Choroid plexus epithelial cell (primary cell): Measurements from ENCODE around the gene SDF2L1.

Source experiments
- DNase-seq: peaks from one replicate; pipeline ENCODE4 v3.0.0-alpha.2; 2010; ENCODE audit warnings: low read depth
- H3K4me3 ChIP-seq: 2 replicates; pipeline ENCODE4 v1.5.1; 2011; ENCODE audit warnings: low read depth, mild to moderate bottlenecking, control low read depth, low read length, moderate library complexity
- CTCF ChIP-seq: conservative IDR thresholded peaks from 2 replicates; pipeline ENCODE4 v1.5.1; 2011; ENCODE audit warnings: low read depth, mild to moderate bottlenecking, control low read depth, inconsistent platforms, low read length, moderate library complexity

Gene SDF2L1

GRCh38 chr22:21651521-21652009, 9.5 kb downstream of the SDF2L1 start:
- TF ChIP-seq CTCF = no peak
- no peak for DNase-seq
- peak overlapping the region; percentile 81 for H3K4me3 ChIP-seq

- peak overlapping the region; percentile 81 for H3K4me3 ChIP-seq
- peak; percentile 86 for DNase-seq
- no peak for TF ChIP-seq CTCF
These were observed 10.0 kb downstream of the SDF2L1 start for GRCh38 chr22:21652010-21652546.

- TF ChIP-seq CTCF = no peak
- DNase-seq = no peak
- peak overlapping the region; percentile 81 for H3K4me3 ChIP-seq
These were observed 10.7 kb downstream of the SDF2L1 start for GRCh38 chr22:21652547-21653545.

- peak overlapping the region; percentile 46 for H3K4me3 ChIP-seq
- no peak for DNase-seq
- TF ChIP-seq CTCF = no peak
These were observed 14.9 kb downstream of the SDF2L1 start for GRCh38 chr22:21657020-21657359.

- DNase-seq = no peak
- no peak for TF ChIP-seq CTCF
- H3K4me3 ChIP-seq = peak overlapping the region; percentile 46
These were observed 15.4 kb downstream of the SDF2L1 start for GRCh38 chr22:21657360-21658032.

GRCh38 chr22:21659864-21660525, 17.9 kb downstream of the SDF2L1 start:
- TF ChIP-seq CTCF = no peak
- no peak for DNase-seq
- no peak overlapping the region for H3K4me3 ChIP-seq
